ENCODE measurements around the gene KRTAP4-7. TPM values are rescaled to one million over a fixed set of nuclear protein-coding genes. Genes with fewer than 3 reads are reported as not detected.
"Not testable (repeated sequence)": the region's sequence is repeated elsewhere in the genome, so short reads cannot be mapped to it uniquely, and the experiment has no call there.

The KRTAP4-7 gene
- total and polyA plus RNA-seq, 8 donors: not detected

- Histone ChIP-seq H3K36me3 (no peaks in the 10 kb centered on the region), H3K27ac (no peak overlapping the region), H3K4me3 (no peak overlapping the region), H3K27me3 (peaks cover 0 to 9% (median 1%) of the 10 kb centered on the region in 4 donors), H3K9me3 (no peaks in the 10 kb centered on the region), H3K4me1 (no peaks in the 10 kb centered on the region)
- WGBS, 2 donors: 63% methylated on average over 4 of the region's 4 CpGs
- TF ChIP-seq CTCF (IDR thresholded peaks at IDR 0.05): no peak
- DNase-seq: no peak
- no peak for ATAC-seq
- intact Hi-C loops (cut with DNase I): no loop called here
- FAIRE-seq: no peak
These were observed 20.5 kb upstream of the KRTAP4-7 start for GRCh38 chr17:41063449-41063848.

GRCh38 chr17:41064301-41064700 lies 19.6 kb upstream of the KRTAP4-7 start:
- H3K27ac ChIP-seq: no peak overlapping the region
- 59 to 75% methylated on average over 1 of the region's 1 CpG for WGBS, 2 donors
- peaks cover 0 to under 1% (median 0%) of the 10 kb centered on the region in 4 donors for H3K27me3 ChIP-seq
- no peak for TF ChIP-seq CTCF (IDR thresholded peaks at IDR 0.05)
- ATAC-seq: no peak
- H3K4me3 ChIP-seq: no peak overlapping the region
- no peak for DNase-seq
- intact Hi-C loops (cut with DNase I): no loop called here
- H3K4me1 ChIP-seq: no peaks in the 10 kb centered on the region
- no peaks in the 10 kb centered on the region for H3K9me3 ChIP-seq
- FAIRE-seq: no peak
- no peaks in the 10 kb centered on the region for H3K36me3 ChIP-seq

- H3K4me1 ChIP-seq; H3K36me3 ChIP-seq; FAIRE-seq; H3K9me3 ChIP-seq; intact Hi-C loops (cut with DNase I); ATAC-seq; H3K27ac ChIP-seq; DNase-seq; H3K4me3 ChIP-seq; H3K27me3 ChIP-seq: not testable (repeated sequence)
- 39 to 57% methylated on average over 6 to 7 of the region's 16 CpGs for WGBS, 2 donors
These were observed 18.8 kb upstream of the KRTAP4-7 start for GRCh38 chr17:41065016-41065689.

GRCh38 chr17:41065829-41066624 lies 17.9 kb upstream of the KRTAP4-7 start, which contains the start of gene KRTAP2-4:
TSS of gene KRTAP2-4 (minus strand) at chr17:41065879. CDS start at chr17:41065845, 34 bp downstream.
- Histone ChIP-seq H3K36me3 (no peaks in the 10 kb centered on the region), H3K9me3 (no peaks in the 10 kb centered on the region), H3K4me3 (no peak within 1 kb of the TSS), H3K4me1 (no peaks in the 10 kb centered on the region), H3K27ac (no peak within 1 kb of the TSS), H3K27me3 (no peaks in the 10 kb centered on the region)
- FAIRE-seq (no peak), ATAC-seq (no peak), DNase-seq (no peak)
- no peak for TF ChIP-seq CTCF (IDR thresholded peaks at IDR 0.05)
- intact Hi-C loops (cut with DNase I): no loop called here
- 80 to 87% methylated on average over 6 of the region's 6 CpGs for WGBS, 2 donors

GRCh38 chr17:41067281-41067680 lies 16.7 kb upstream of the KRTAP4-7 start:
- H3K36me3 ChIP-seq: no peaks in the 10 kb centered on the region
- ATAC-seq (no peak), FAIRE-seq (no peak), DNase-seq (no peak)
- no peak for TF ChIP-seq CTCF (IDR thresholded peaks at IDR 0.05)
- no peaks in the 10 kb centered on the region for H3K4me1 ChIP-seq
- H3K9me3 ChIP-seq: no peaks in the 10 kb centered on the region
- no peaks in the 10 kb centered on the region for H3K27me3 ChIP-seq
- intact Hi-C loops (cut with DNase I): no loop called here
- no peak overlapping the region for H3K4me3 ChIP-seq
- no peak overlapping the region for H3K27ac ChIP-seq
